ENCODE results near the gene HDGFL2.

Gene HDGFL2

DNA sequence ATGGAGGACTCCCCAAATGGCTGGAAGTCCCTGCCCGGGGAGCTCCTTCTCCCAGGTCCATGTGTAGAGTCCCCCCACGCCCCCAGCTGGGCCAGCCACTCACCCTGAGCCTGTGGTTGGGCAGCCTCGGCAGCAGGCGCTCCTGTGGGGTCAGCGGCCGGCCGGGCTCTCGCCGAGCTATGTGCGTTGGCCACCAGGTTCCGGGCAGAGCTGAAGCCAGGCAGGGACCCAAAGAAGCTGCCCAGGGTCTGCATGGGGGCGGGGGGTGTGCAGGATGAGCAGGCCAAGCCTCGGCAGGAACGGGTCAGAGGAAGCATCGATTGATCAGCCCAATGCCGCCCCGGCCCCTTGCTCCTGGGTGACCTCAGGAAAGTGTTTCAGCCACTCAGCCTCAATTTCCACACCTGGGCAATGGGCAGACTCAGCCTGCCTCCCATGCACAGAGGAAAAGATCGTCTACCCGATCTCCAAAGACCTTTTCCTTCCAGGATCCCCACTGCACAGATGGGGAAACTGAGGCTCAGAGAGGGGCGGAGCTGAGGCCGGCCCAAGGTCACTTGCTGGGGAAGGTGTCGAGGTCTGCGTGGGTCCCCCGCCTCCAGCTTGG is 45.5 kb downstream of the HDGFL2 start:
- no peak overlapping the region for H3K27ac ChIP-seq
- TF ChIP-seq, protein P1, sequence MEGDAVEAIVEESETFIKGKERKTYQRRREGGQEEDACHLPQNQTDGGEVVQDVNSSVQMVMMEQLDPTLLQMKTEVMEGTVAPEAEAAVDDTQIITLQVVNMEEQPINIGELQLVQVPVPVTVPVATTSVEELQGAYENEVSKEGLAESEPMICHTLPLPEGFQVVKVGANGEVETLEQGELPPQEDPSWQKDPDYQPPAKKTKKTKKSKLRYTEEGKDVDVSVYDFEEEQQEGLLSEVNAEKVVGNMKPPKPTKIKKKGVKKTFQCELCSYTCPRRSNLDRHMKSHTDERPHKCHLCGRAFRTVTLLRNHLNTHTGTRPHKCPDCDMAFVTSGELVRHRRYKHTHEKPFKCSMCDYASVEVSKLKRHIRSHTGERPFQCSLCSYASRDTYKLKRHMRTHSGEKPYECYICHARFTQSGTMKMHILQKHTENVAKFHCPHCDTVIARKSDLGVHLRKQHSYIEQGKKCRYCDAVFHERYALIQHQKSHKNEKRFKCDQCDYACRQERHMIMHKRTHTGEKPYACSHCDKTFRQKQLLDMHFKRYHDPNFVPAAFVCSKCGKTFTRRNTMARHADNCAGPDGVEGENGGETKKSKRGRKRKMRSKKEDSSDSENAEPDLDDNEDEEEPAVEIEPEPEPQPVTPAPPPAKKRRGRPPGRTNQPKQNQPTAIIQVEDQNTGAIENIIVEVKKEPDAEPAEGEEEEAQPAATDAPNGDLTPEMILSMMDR (IDR thresholded peaks at IDR 0.05), result no peak
- no peak for DNase-seq (ENCODE audit: low spot score)
- H3K4me3 ChIP-seq, result peak overlapping the region; percentile 25

DNA sequence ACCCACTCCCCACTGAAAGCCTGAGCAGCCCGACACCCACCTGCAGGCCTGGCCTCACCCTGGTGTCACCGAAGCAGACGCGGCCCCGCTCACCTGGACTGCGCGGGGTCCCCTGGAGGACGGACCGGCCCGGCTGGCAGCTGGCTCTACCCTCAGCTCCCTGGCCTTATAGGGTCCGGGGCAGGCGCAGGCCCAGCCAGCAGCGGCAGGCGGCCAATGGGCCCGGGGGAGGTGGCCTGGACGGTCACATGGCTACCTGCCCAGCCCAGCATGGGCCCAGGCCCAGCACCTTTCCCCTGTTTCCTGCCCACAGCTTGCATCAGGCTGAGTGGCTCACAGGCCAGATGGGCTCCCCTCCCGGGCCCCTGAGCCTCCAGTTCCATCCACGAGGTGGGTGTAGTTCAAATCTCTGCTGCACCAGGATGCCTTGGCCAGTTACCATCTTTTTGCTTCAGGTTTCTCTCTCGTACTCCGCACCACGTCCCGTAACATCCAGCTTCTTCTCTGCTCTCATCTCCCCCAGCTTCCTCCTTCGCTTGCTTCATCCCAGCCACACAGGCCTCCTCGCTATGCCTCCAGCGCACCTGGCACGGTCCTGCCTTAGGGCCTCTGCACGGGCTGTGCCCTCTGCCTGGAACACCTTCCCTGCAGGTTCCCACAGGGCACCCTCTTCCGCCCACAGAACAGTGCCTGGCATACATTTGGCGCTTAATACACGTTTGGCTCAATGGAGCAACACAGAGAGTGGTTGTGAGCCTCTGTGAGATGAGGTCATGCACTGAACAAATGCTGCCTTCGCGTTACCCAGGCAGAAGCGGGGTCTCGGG is 46.5 kb downstream of the HDGFL2 start, which contains the start of gene PLIN4:
Gene PLIN4 (minus strand): TSS at position 142 of the 827 bp plus-strand sequence. CDS start 214 bp downstream, outside the sequence.
- Histone ChIP-seq H3K27ac (peak within 1 kb of the TSS in 1 of 2 donors; percentile 11), H3K4me3 (peak within 1 kb of the TSS; percentile 25)
- TF ChIP-seq, protein P1 (IDR thresholded peaks at IDR 0.05), result no peak
- no peak for DNase-seq (ENCODE audit: low spot score)

DNA sequence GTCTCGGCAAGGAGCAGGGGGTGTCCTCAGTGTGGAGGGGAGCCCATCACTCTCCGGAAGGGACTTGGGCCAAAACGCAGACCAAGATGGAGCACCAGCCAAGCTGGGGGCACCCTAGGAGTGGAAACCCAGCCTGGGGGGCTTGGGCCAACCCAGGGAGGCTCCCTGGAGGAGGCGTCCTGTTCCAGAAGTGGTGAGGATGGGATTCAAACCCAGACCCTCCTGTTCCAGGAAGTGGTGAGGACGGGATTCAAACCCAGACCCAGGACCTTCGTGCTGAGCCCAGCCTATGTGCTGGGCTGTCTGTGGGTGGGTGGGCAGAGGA is 47.0 kb downstream of the HDGFL2 start:
- DNase-seq (ENCODE audit: low spot score), result no peak
- peak overlapping the region in 1 of 2 donors; percentile 11 for H3K27ac ChIP-seq
- H3K4me3 ChIP-seq, result no peak overlapping the region
- TF ChIP-seq, protein P1 (IDR thresholded peaks at IDR 0.05), result no peak

DNA sequence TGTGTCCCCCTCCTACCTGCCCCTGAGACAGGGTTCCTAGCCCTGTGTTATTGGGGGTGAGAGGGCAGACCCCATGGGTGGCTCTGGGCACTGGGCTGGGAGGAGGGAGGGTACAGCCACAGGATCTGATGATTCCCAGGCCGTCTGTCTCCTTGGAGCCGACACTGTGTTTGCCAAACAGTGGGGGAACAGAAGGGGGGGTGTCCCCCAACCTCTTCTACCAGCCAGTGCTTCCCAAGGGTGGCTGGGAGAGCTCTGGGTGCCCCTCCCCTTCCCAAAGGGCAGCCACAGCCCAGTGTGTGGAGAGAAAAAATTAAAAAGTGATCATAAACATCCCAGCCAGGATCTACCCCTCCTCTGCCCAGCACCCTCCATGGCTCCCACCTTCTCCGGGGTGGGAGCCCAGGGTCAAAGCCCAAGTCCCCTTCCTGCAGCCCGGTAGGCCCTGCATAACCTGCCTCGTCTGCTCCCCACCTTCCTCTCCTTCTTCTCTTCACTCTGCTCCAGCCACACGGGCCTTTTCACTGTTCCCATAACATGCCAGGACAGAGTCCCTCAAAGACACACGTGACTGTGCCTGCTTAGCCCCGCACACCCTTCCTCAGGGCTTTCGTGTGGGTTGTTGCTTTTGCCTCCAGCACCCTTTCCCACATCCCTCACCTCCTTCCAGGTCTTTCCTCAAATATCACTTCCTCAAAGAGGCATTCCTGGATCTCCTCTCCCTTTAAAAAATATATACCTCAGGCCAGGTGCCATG is 47.6 kb downstream of the HDGFL2 start:
- no peak for DNase-seq (ENCODE audit: low spot score)
- H3K27ac ChIP-seq, result no peak overlapping the region
- TF ChIP-seq, protein P1 (IDR thresholded peaks at IDR 0.05), result no peak

DNA sequence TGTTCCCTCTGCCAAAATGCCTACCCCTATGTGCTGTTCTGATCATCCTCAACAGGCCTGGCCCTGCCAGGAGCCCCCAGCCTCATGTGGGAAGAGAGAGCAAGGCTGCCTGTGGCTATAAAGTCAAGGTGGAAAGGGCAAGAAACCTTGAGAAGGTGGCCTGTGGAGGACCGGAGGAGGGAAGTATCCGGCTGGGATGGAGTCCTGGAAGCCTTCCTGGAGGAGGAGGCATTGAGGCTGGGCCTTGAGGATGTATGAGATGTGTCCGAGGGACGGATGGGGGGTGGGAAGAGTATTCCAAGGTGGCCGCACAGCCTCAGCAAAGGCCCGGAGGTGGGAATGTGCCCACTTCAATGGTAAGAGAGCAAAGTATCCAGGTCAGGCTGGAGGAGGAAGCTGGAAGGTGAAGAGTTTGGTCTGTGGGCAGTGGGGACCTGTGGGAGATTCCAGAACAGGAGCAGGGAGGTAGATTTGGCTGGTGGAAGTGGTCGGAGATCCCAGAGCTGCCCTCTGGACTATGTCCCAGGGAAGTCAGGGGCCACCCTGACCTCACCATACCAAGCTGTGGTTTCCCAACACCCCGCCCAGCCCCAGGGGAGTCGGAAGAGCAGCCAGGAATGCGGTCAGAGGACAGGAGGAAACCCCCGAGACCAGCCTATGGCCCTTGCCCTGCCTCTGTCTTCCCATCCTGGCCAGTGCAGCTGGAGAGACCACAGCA is 49.2 kb downstream of the HDGFL2 start:
- no peak overlapping the region for H3K27ac ChIP-seq
- no peak overlapping the region for H3K4me3 ChIP-seq
- TF ChIP-seq, protein P1 (IDR thresholded peaks at IDR 0.05), result no peak
- DNase-seq (ENCODE audit: low spot score), result no peak

More for the DNA sequence above, 47.6 kb downstream of the HDGFL2 start:
- H3K4me3 ChIP-seq, result no peak overlapping the region

DNA sequence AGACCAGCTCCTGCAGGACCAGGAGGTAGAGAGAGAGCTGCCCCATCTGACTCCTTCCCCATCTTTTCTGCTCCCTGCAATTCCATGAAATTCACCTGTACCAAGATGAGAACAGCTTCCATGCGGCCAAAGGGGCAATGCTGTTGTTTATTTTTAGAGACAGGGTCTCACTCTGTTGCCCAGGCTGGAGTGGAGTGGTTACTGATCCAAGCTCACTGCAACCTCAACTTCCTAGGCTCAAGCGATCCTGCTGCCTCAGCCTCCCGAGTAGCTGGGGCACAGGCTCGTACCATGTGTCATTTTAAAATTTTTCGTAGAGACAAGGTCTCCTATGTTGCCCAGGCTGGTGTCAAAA is 49.8 kb downstream of the HDGFL2 start:
- Histone ChIP-seq H3K4me3 (no peak overlapping the region), H3K27ac (no peak overlapping the region)
- TF ChIP-seq, protein P1 (IDR thresholded peaks at IDR 0.05), result no peak
- DNase-seq (ENCODE audit: low spot score), result no peak
